Testis (tissue), 3 donors: ENCODE data around the gene PPOX. TPM values are rescaled to one million over a fixed set of nuclear protein-coding genes. Genes with fewer than 3 reads are reported as not detected.
A peak's percentile ranks its signal among the peaks of the same experiment; 100 is the strongest.

Source experiments
- DNase-seq: peaks from one replicate; pipeline ENCODE4 v3.0.0-alpha.2; 2019
- H3K27ac ChIP-seq, 2 donors: fragments of 200-600 bp; sonication (generic); one replicate each; pipeline ENCODE4 v1.5.1; 2019
- H3K27me3 ChIP-seq: fragments of 200-600 bp; sonication (generic); one replicate; pipeline ENCODE4 v1.5.1; 2019
- H3K36me3 ChIP-seq: fragments of 200-600 bp; sonication (generic); one replicate; pipeline ENCODE4 v1.5.1; 2017; ENCODE audit warnings: low read depth; ENCODE audit errors: missing control alignments
- H3K4me1 ChIP-seq: fragments of 200-600 bp; sonication (generic); one replicate; pipeline ENCODE4 v1.5.1; 2019
- H3K4me3 ChIP-seq, 2 donors: fragments of 200-600 bp; sonication (generic); one replicate each; pipeline ENCODE4 v1.5.1; 2017 to 2019
- H3K9me3 ChIP-seq: fragments of 200-600 bp; sonication (generic); one replicate; pipeline ENCODE4 v1.5.1; 2017
- CTCF ChIP-seq, 3 experiments: fragments of 450-650 bp in 2 of 3; fragments of 200-600 bp in 1 of 3; sonication (generic) in 1 of 3; IDR thresholded peaks; one replicate each; pipeline ENCODE4 v1.5.1; 2016 to 2019; ENCODE audit warnings: antibody characterized with exemption in 3 of 3, mild to moderate bottlenecking in 2 of 3, moderate library complexity in 1 of 3
- POLR2A ChIP-seq: fragments of 450-650 bp; IDR thresholded peaks from one replicate; pipeline ENCODE4 v1.6.1; 2017; ENCODE audit warnings: antibody characterized with exemption, mild to moderate bottlenecking, moderate library complexity
- WGBS, 2 donors: methylation state at CpG; one replicate each; pipeline ENCODE4 v1.1.5; 2018; 5-methylcytosine and 5-hydroxymethylcytosine counted together
- intact Hi-C: fragments of 100-400 bp; cut with DNase I; formaldehyde crosslinking; loops from one replicate; pipeline ENCODE4 v1.15.1; 2023; ENCODE audit warnings: low total_unique reads
- polyA plus RNA-seq: library from polyadenylated mRNA; stranded (reverse); fragments of 350-450 nt; fragmentation: Illumina TruSeq; extraction: RNeasy Lipid Tissue Mini Kit (QIAGEN cat#74804); gene quantifications from one replicate; pipeline ENCODE4 v1.2.3, GENCODE V29; 2014; ENCODE audit warnings: low read depth, low replicate concordance; ENCODE audit not compliant: insufficient read depth
- total RNA-seq, 2 donors: library from RNA; depleted of rRNA; stranded (reverse); fragments of >200 nt; gene quantifications; one replicate each; pipeline ENCODE4 v1.2.3, GENCODE V29; 2016

The PPOX gene
- total and polyA plus RNA-seq, 3 donors from 2014 or later: 19.5 to 24.8 (median 20.5) TPM

GRCh38 chr1:161215076-161215475 lies 48.9 kb downstream of the PPOX start, which contains the start of gene FCER1G:
FCER1G (plus strand) TSS chr1:161215295; CDS start chr1:161215322, 27 bp downstream.
- WGBS, 2 donors: 74 to 83% methylated on average over 10 of the region's 10 CpGs
- no peaks in the 10 kb centered on the region for H3K9me3 ChIP-seq
- TF ChIP-seq POLR2A (no peak), CTCF (IDR thresholded peaks at IDR 0.05) (no peak)
- DNase-seq: no peak
- no peaks in the 10 kb centered on the region for H3K36me3 ChIP-seq
- no peaks in the 10 kb centered on the region for H3K4me1 ChIP-seq
- no peak within 1 kb of the TSS for H3K4me3 ChIP-seq
- no peaks in the 10 kb centered on the region for H3K27me3 ChIP-seq
- H3K27ac ChIP-seq: no peak within 1 kb of the TSS
- intact Hi-C loops: loop anchor here (10.0 kb wide), 1 partner anchor 170 kb away; no protein-coding TSS in a partner anchor

GRCh38 chr1:161216945-161217712 lies 50.9 kb downstream of the PPOX start:
- H3K4me3 ChIP-seq: no peak overlapping the region
- H3K4me1 ChIP-seq: no peaks in the 10 kb centered on the region
- peak overlapping the region; percentile 44 to 56 for H3K27ac ChIP-seq
- intact Hi-C loops: loop anchor here (10.0 kb wide), 1 partner anchor 168 kb away; no protein-coding TSS in a partner anchor
- 83 to 85% methylated on average over 7 of the region's 7 CpGs for WGBS, 2 donors
- H3K27me3 ChIP-seq: no peaks in the 10 kb centered on the region
- no peak for DNase-seq
- H3K9me3 ChIP-seq: no peaks in the 10 kb centered on the region
- no peak for TF ChIP-seq CTCF (IDR thresholded peaks at IDR 0.05)
- no peak for TF ChIP-seq POLR2A
- no peaks in the 10 kb centered on the region for H3K36me3 ChIP-seq

DNA sequence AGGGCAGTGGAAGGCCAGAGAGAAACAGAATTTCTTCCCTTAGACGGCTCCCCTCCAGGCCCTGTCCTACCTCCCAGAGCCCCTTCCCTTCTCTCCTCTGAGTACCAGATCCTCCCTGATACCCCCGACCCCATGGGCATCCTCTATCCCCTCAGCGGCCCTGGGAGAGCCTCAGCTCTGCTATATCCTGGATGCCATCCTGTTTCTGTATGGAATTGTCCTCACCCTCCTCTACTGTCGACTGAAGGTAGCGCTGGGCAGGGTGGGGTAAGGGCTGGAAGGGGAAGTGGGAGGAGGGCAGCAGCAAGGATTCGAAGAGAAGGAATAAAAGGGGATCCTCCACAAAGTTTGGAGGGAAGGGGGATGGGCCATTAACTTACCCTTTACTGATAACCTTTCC lies 51.6 kb downstream of the PPOX start:
- no peak for TF ChIP-seq POLR2A
- TF ChIP-seq CTCF (IDR thresholded peaks at IDR 0.05): no peak
- no peak for DNase-seq
- Histone ChIP-seq H3K27me3 (no peaks in the 10 kb centered on the region), H3K4me1 (no peaks in the 10 kb centered on the region), H3K27ac (peak overlapping the region in 1 of 2 donors; percentile 19), H3K36me3 (no peaks in the 10 kb centered on the region), H3K4me3 (no peak overlapping the region), H3K9me3 (no peaks in the 10 kb centered on the region)
- intact Hi-C loops: loop anchor here (10.0 kb wide), 1 partner anchor 167 kb away; no protein-coding TSS in a partner anchor
- 73 to 76% methylated on average over 6 of the region's 6 CpGs for WGBS, 2 donors

GRCh38 chr1:161218301-161219077 lies 52.3 kb downstream of the PPOX start:
- intact Hi-C loops: loop anchor here (10.0 kb wide), 1 partner anchor 166 kb away; no protein-coding TSS in a partner anchor
- WGBS, 2 donors: 77 to 79% methylated on average over 8 of the region's 8 CpGs
- no peak for DNase-seq

More at GRCh38 chr1:161218301-161219077, 52.3 kb downstream of the PPOX start:
- no peaks in the 10 kb centered on the region for H3K9me3 ChIP-seq
- no peak for TF ChIP-seq CTCF (IDR thresholded peaks at IDR 0.05)
- TF ChIP-seq POLR2A: no peak
- H3K36me3 ChIP-seq: no peaks in the 10 kb centered on the region
- no peaks in the 10 kb centered on the region for H3K27me3 ChIP-seq
- no peak overlapping the region for H3K27ac ChIP-seq
- no peak overlapping the region for H3K4me3 ChIP-seq
- H3K4me1 ChIP-seq: no peaks in the 10 kb centered on the region
